WTC11 (cell line): ENCODE data around the gene CREB1. TPM values are rescaled to one million over a fixed set of nuclear protein-coding genes. Genes with fewer than 3 reads are reported as not detected.
A peak's percentile ranks its signal among the peaks of the same experiment; 100 is the strongest.

ENCODE experiments used
- ATAC-seq: fragments of 200-7000 bp; cut with Tn5 transposase; 2 replicates; pipeline ENCODE4 v1.10.0; 2021; ENCODE audit warnings: mild to moderate bottlenecking, moderate library complexity
- CTCF ChIA-PET: fragments of 300-600 bp; sonication (Branson Sonifier 250); formaldehyde crosslinking; loops from one replicate; lab custom pipeline; 2021; ENCODE audit warnings: antibody characterized with exemption; lab: Charles Lee
- POLR2A ChIA-PET: fragments of 350-600 bp; sonication (Branson Sonifier 250); formaldehyde crosslinking; loops from one replicate; lab custom pipeline; 2021; ENCODE audit warnings: antibody characterized with exemption; lab: Charles Lee
- DNase-seq: peaks from one replicate; pipeline ENCODE4 v3.0.0; 2021; ENCODE audit warnings: low spot score
- H3K27ac Mint-ChIP-seq: 2 replicates; pipeline ENCODE4 v1.8.0; 2021; ENCODE audit warnings: mixed read lengths
- H3K27me3 Mint-ChIP-seq: 2 replicates; pipeline ENCODE4 v1.8.0; 2021; ENCODE audit warnings: low read depth, mild to moderate bottlenecking, moderate library complexity, mixed read lengths
- H3K36me3 Mint-ChIP-seq: 2 replicates; pipeline ENCODE4 v1.8.0; 2021; ENCODE audit warnings: mixed read lengths
- H3K4me1 Mint-ChIP-seq: 2 replicates; pipeline ENCODE4 v1.8.0; 2022; ENCODE audit warnings: mixed read lengths
- H3K4me3 Mint-ChIP-seq: 2 replicates; pipeline ENCODE4 v1.8.0; 2021; ENCODE audit warnings: mild to moderate bottlenecking, moderate library complexity, mixed read lengths
- H3K9me3 Mint-ChIP-seq: 2 replicates; pipeline ENCODE4 v1.8.0; 2021; ENCODE audit warnings: mixed read lengths
- ESRRA ChIP-seq: sonication (generic); formaldehyde crosslinking; IDR thresholded peaks from 2 replicates; pipeline ENCODE4 v1.8.1; 2022; ENCODE audit warnings: mild to moderate bottlenecking, missing genetic modification reagents, borderline replicate concordance
- FOXJ3 ChIP-seq: sonication (generic); formaldehyde crosslinking; IDR thresholded peaks from 2 replicates; pipeline ENCODE4 v1.9.0; 2021; ENCODE audit warnings: missing genetic modification reagents, mild to moderate bottlenecking, borderline replicate concordance
- FOXK1 ChIP-seq: sonication (generic); formaldehyde crosslinking; IDR thresholded peaks from 2 replicates; pipeline ENCODE4 v1.8.0; 2022; ENCODE audit warnings: mild to moderate bottlenecking, moderate library complexity, missing genetic modification reagents
- FOXP1 ChIP-seq: sonication (generic); formaldehyde crosslinking; IDR thresholded peaks from 2 replicates; pipeline ENCODE4 v1.8.0; 2022; ENCODE audit warnings: missing genetic modification reagents, mild to moderate bottlenecking, moderate library complexity, borderline replicate concordance
- KAT7 ChIP-seq: sonication (generic); formaldehyde crosslinking; IDR thresholded peaks from 2 replicates; pipeline ENCODE4 v1.8.1; 2023; ENCODE audit warnings: missing genetic modification reagents, mild to moderate bottlenecking, borderline replicate concordance
- MXD4 ChIP-seq: fragments of 250-450 bp; sonication (Bioruptor Pico); IDR thresholded peaks from 2 replicates; pipeline ENCODE4 v1.8.0; 2021; ENCODE audit warnings: mild to moderate bottlenecking, moderate library complexity, borderline replicate concordance
- NFE2L1 ChIP-seq: sonication (generic); formaldehyde crosslinking; IDR thresholded peaks from 2 replicates; pipeline ENCODE4 v1.8.1; 2023; ENCODE audit warnings: missing genetic modification reagents
- NR1H2 ChIP-seq: sonication (generic); formaldehyde crosslinking; IDR thresholded peaks from 2 replicates; pipeline ENCODE4 v1.9.0; 2021; ENCODE audit warnings: mild to moderate bottlenecking, moderate library complexity, missing genetic modification reagents
- SMAD4 ChIP-seq: sonication (generic); formaldehyde crosslinking; IDR thresholded peaks from 2 replicates; pipeline ENCODE4 v1.8.0; 2022; ENCODE audit warnings: mild to moderate bottlenecking, missing genetic modification reagents
- ZNF138 ChIP-seq: sonication (generic); formaldehyde crosslinking; conservative IDR thresholded peaks from 2 replicates; pipeline ENCODE4 v1.8.1; 2022; ENCODE audit warnings: mild to moderate bottlenecking, moderate library complexity, missing genetic modification reagents
- ZNF416 ChIP-seq: fragments of 250-450 bp; sonication (Bioruptor Pico); IDR thresholded peaks from 2 replicates; pipeline ENCODE4 v1.9.0; 2021; ENCODE audit warnings: mild to moderate bottlenecking, inconsistent platforms
- ZNF423 ChIP-seq: fragments of 250-450 bp; sonication (Bioruptor Pico); IDR thresholded peaks from 2 replicates; pipeline ENCODE4 v2.1.2; 2022; ENCODE audit warnings: mild to moderate bottlenecking, moderate library complexity
- total RNA-seq: library from RNA; stranded (reverse); gene quantifications from 3 replicates; pipeline ENCODE4 v1.2.3, GENCODE V29; 2021
- TF ChIP-seq, protein P1 (sequence below): fragments of 250-450 bp; sonication (Bioruptor Pico); IDR thresholded peaks from 2 replicates; pipeline ENCODE4 v1.9.0; 2021; ENCODE audit warnings: mild to moderate bottlenecking
- TF ChIP-seq, protein P2 (sequence below): fragments of 250-450 bp; sonication (Bioruptor Pico); conservative IDR thresholded peaks from 2 replicates; pipeline ENCODE4 v1.9.0; 2021; ENCODE audit warnings: mild to moderate bottlenecking
- TF ChIP-seq, protein P3 (sequence below): sonication (generic); formaldehyde crosslinking; IDR thresholded peaks from 2 replicates; pipeline ENCODE4 v1.8.1; 2023; ENCODE audit warnings: mild to moderate bottlenecking, missing genetic modification reagents, borderline replicate concordance
- TF ChIP-seq, protein P4 (sequence below): sonication (generic); formaldehyde crosslinking; IDR thresholded peaks from 2 replicates; pipeline ENCODE4 v1.8.0; 2022; ENCODE audit warnings: mild to moderate bottlenecking, missing genetic modification reagents
- TF ChIP-seq, protein P5 (sequence below): sonication (generic); formaldehyde crosslinking; IDR thresholded peaks from 2 replicates; pipeline ENCODE4 v1.8.0; 2022; ENCODE audit warnings: mild to moderate bottlenecking, missing genetic modification reagents
- TF ChIP-seq, protein P6 (sequence below): sonication (generic); formaldehyde crosslinking; IDR thresholded peaks from 2 replicates; pipeline ENCODE4 v1.8.1; 2023; ENCODE audit warnings: mild to moderate bottlenecking, missing genetic modification reagents
- TF ChIP-seq, protein P7 (sequence below): sonication (generic); formaldehyde crosslinking; IDR thresholded peaks from 2 replicates; pipeline ENCODE4 v1.8.0; 2022; ENCODE audit warnings: mild to moderate bottlenecking, missing genetic modification reagents
- TF ChIP-seq, protein P8 (sequence below): fragments of 200-600 bp; IDR thresholded peaks from 2 replicates; pipeline ENCODE4 v1.8.0; 2022; ENCODE audit warnings: antibody characterized with exemption

Gene CREB1
- total RNA-seq, 1 experiment from 2014 or later: 97.7 TPM

DNA sequence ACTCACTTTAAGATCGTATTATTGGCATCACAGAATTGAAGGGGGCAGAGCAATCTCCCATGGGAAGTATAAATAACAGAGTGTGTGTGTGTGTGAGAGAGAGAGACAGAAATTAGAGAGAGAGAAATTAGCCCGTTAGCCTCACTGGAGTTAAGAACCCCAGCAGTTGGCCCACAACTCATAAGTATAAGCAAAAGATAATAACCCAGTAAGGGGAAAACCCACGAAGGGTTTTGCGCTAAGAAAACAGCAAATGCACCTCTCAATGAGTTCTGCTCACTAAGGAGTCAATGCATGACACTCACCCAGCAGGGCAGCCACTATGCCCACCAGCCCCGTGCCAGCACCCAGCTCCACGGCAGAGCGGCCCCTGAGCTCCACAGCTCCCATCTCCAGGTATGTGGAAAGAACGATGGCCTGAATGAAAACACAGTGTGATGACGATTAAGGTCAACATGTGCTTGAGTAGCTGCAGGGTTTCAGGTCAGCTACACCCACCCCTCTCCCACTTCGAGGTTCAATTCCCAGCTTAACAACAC, 91.8 kb downstream of the CREB1 start:
- Mint-ChIP-seq H3K9me3 (no peaks in the 10 kb centered on the region), H3K4me1 (peaks cover 19% of the 10 kb centered on the region), H3K4me3 (no peak overlapping the region)
- ATAC-seq (no peak), DNase-seq (no peak)
- TF ChIP-seq KAT7 (CRISPR knock-in tag) (no peak), SMAD4 (CRISPR knock-in tag) (no peak), ESRRA (no peak), FOXK1 (CRISPR knock-in tag) (no peak), ZNF416 (CRISPR knock-in tag) (no peak), FOXP1 (CRISPR knock-in tag) (no peak), ZNF423 (CRISPR knock-in tag) (no peak), NR1H2 (CRISPR knock-in tag) (no peak), NFE2L1 (CRISPR knock-in tag) (no peak), ZNF138 (CRISPR knock-in tag) (no peak), FOXJ3 (CRISPR knock-in tag) (no peak), MXD4 (CRISPR knock-in tag) (no peak)
- TF ChIP-seq, protein P1, sequence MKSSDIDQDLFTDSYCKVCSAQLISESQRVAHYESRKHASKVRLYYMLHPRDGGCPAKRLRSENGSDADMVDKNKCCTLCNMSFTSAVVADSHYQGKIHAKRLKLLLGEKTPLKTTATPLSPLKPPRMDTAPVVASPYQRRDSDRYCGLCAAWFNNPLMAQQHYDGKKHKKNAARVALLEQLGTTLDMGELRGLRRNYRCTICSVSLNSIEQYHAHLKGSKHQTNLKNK: no peak
- TF ChIP-seq, protein P2, sequence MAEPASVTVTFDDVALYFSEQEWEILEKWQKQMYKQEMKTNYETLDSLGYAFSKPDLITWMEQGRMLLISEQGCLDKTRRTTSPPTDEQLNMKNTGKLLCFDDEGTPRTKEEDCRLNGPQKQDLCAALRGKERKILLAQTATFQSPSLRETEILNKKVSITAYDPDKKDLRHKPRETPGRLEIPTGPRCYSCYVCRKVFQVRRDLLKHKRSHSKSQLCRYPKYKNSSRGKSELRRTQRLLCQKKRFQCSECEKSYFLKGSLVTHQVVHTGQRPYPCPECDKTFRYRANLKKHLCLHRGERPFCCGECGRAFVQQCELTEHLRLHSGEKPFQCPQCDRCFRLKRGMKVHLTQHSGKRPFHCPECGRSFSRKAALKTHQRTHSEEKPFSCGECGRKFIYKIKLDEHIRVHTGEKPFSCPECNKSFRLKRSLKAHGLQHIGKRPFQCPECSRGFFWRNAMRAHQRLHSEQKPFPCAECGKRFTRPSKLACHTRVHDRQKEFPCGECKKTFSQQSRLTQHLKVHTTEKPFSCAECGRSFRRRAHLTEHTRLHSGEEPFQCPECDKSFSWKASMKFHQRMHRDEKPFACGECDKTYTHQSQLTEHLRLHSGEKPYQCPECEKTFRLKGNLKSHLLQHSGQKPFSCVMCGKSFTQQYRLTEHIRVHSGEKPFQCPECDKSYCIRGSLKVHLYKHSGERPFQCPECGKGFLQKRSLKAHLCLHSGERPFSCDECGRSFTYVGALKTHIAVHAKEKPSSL (CRISPR knock-in tag): no peak
- TF ChIP-seq, protein P3, sequence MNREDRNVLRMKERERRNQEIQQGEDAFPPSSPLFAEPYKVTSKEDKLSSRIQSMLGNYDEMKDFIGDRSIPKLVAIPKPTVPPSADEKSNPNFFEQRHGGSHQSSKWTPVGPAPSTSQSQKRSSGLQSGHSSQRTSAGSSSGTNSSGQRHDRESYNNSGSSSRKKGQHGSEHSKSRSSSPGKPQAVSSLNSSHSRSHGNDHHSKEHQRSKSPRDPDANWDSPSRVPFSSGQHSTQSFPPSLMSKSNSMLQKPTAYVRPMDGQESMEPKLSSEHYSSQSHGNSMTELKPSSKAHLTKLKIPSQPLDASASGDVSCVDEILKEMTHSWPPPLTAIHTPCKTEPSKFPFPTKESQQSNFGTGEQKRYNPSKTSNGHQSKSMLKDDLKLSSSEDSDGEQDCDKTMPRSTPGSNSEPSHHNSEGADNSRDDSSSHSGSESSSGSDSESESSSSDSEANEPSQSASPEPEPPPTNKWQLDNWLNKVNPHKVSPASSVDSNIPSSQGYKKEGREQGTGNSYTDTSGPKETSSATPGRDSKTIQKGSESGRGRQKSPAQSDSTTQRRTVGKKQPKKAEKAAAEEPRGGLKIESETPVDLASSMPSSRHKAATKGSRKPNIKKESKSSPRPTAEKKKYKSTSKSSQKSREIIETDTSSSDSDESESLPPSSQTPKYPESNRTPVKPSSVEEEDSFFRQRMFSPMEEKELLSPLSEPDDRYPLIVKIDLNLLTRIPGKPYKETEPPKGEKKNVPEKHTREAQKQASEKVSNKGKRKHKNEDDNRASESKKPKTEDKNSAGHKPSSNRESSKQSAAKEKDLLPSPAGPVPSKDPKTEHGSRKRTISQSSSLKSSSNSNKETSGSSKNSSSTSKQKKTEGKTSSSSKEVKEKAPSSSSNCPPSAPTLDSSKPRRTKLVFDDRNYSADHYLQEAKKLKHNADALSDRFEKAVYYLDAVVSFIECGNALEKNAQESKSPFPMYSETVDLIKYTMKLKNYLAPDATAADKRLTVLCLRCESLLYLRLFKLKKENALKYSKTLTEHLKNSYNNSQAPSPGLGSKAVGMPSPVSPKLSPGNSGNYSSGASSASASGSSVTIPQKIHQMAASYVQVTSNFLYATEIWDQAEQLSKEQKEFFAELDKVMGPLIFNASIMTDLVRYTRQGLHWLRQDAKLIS: no peak
- TF ChIP-seq, protein P4, sequence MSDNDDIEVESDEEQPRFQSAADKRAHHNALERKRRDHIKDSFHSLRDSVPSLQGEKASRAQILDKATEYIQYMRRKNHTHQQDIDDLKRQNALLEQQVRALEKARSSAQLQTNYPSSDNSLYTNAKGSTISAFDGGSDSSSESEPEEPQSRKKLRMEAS: no peak
- TF ChIP-seq, protein P5, sequence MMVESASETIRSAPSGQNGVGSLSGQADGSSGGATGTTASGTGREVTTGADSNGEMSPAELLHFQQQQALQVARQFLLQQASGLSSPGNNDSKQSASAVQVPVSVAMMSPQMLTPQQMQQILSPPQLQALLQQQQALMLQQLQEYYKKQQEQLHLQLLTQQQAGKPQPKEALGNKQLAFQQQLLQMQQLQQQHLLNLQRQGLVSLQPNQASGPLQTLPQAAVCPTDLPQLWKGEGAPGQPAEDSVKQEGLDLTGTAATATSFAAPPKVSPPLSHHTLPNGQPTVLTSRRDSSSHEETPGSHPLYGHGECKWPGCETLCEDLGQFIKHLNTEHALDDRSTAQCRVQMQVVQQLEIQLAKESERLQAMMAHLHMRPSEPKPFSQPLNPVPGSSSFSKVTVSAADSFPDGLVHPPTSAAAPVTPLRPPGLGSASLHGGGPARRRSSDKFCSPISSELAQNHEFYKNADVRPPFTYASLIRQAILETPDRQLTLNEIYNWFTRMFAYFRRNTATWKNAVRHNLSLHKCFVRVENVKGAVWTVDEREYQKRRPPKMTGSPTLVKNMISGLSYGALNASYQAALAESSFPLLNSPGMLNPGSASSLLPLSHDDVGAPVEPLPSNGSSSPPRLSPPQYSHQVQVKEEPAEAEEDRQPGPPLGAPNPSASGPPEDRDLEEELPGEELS (CRISPR knock-in tag): no peak
- TF ChIP-seq, protein P6, sequence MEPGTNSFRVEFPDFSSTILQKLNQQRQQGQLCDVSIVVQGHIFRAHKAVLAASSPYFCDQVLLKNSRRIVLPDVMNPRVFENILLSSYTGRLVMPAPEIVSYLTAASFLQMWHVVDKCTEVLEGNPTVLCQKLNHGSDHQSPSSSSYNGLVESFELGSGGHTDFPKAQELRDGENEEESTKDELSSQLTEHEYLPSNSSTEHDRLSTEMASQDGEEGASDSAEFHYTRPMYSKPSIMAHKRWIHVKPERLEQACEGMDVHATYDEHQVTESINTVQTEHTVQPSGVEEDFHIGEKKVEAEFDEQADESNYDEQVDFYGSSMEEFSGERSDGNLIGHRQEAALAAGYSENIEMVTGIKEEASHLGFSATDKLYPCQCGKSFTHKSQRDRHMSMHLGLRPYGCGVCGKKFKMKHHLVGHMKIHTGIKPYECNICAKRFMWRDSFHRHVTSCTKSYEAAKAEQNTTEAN (CRISPR knock-in tag): no peak
- TF ChIP-seq, protein P7, sequence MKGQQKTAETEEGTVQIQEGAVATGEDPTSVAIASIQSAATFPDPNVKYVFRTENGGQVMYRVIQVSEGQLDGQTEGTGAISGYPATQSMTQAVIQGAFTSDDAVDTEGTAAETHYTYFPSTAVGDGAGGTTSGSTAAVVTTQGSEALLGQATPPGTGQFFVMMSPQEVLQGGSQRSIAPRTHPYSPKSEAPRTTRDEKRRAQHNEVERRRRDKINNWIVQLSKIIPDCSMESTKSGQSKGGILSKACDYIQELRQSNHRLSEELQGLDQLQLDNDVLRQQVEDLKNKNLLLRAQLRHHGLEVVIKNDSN (CRISPR knock-in tag): no peak
- TF ChIP-seq, protein P8, sequence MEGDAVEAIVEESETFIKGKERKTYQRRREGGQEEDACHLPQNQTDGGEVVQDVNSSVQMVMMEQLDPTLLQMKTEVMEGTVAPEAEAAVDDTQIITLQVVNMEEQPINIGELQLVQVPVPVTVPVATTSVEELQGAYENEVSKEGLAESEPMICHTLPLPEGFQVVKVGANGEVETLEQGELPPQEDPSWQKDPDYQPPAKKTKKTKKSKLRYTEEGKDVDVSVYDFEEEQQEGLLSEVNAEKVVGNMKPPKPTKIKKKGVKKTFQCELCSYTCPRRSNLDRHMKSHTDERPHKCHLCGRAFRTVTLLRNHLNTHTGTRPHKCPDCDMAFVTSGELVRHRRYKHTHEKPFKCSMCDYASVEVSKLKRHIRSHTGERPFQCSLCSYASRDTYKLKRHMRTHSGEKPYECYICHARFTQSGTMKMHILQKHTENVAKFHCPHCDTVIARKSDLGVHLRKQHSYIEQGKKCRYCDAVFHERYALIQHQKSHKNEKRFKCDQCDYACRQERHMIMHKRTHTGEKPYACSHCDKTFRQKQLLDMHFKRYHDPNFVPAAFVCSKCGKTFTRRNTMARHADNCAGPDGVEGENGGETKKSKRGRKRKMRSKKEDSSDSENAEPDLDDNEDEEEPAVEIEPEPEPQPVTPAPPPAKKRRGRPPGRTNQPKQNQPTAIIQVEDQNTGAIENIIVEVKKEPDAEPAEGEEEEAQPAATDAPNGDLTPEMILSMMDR: no peak
- TF ChIP-seq, all 79 proteins: peak for 0
- ChIA-PET POLR2A (interaction anchor here (0.8 to 0.9 kb wide), 2 partner anchors 10 to 140 kb away, joined by 5 to 8 read pairs; no protein-coding TSS in a partner anchor), CTCF (interaction anchor here (1.1 kb wide), 1 partner anchor 403 kb away, joined by 3 read pairs; the partner anchor contains the start of gene PLEKHM3)
- peak overlapping the region; percentile 74 for H3K27ac Mint-ChIP-seq
- no peaks in the 10 kb centered on the region for H3K27me3 Mint-ChIP-seq
- H3K36me3 Mint-ChIP-seq: peaks cover 62% of the 10 kb centered on the region
